H1 (cell line): ENCODE results near the gene CPNE5. TPM values are rescaled to one million over a fixed set of nuclear protein-coding genes. Genes with fewer than 3 reads are reported as not detected.

Experiments
- CTCF ChIA-PET: fragments of 300-600 bp; sonication (Branson Sonifier 250); formaldehyde crosslinking; loops from one replicate; lab custom pipeline; 2021; ENCODE audit not compliant: partially characterized antibody; lab: Charles Lee
- POLR2A ChIA-PET: fragments of 300-600 bp; sonication (Branson Sonifier 250); formaldehyde crosslinking; loops from one replicate; lab custom pipeline; 2021; ENCODE audit warnings: inconsistent platforms; ENCODE audit not compliant: partially characterized antibody; lab: Charles Lee
- DNase-seq, 2 experiments: peaks; one replicate each; pipeline versions ENCODE4 v3.0.0 to v3.0.0-alpha.2; 2010 to 2022; ENCODE audit warnings: low spot score in 2 of 2, low read depth in 1 of 2, mixed read lengths in 1 of 2
- FAIRE-seq: peaks from 2 replicates; lab custom pipeline; 2011; peaks lifted over from hg19 to GRCh38; lab: Jason Lieb, UNC
- H2AFZ ChIP-seq: 2 replicates; pipeline ENCODE4 v1.8.1; 2012; ENCODE audit warnings: low read length, inconsistent platforms
- H2AK5ac ChIP-seq: 2 replicates; pipeline ENCODE4 v1.6.1; 2013; ENCODE audit warnings: low read depth, low read length
- H2BK120ac ChIP-seq: replicated peaks from 2 replicates; pipeline ENCODE3; 2013; ENCODE audit warnings: low read depth, low read length, inconsistent platforms
- H2BK12ac ChIP-seq: 2 replicates; pipeline ENCODE4 v1.6.1; 2013; ENCODE audit warnings: low read depth, low read length
- H2BK15ac ChIP-seq: 2 replicates; pipeline ENCODE4 v1.6.1; 2013; ENCODE audit warnings: low read length
- H2BK20ac ChIP-seq: 2 replicates; pipeline ENCODE4 v1.6.1; 2013; ENCODE audit warnings: low read length
- H2BK5ac ChIP-seq: 2 replicates; pipeline ENCODE4 v1.6.1; 2013; ENCODE audit warnings: low read depth, low read length
- H3K14ac ChIP-seq: 2 replicates; pipeline ENCODE4 v1.6.1; 2013; ENCODE audit warnings: inconsistent platforms; ENCODE audit not compliant: insufficient read length
- H3K18ac ChIP-seq: 2 replicates; pipeline ENCODE4 v1.6.1; 2013; ENCODE audit warnings: low read length; ENCODE audit errors: extremely low read depth
- H3K23ac ChIP-seq: 2 replicates; pipeline ENCODE4 v1.6.1; 2013; ENCODE audit warnings: inconsistent platforms; ENCODE audit not compliant: insufficient read length
- H3K23me2 ChIP-seq: 2 replicates; pipeline ENCODE4 v1.6.1; 2013; ENCODE audit warnings: low read depth, low read length
- H3K27ac ChIP-seq: 2 replicates; pipeline ENCODE4 v1.6.1; 2011; ENCODE audit warnings: low read depth, low read length, inconsistent platforms
- H3K27me3 ChIP-seq, 4 experiments: replicated peaks in 1 of 4; 1 replicate in 1 of 4; 2 replicates in 3 of 4; pipeline versions ENCODE4 v1.6.1 to v1.8.1; 2011 to 2013; ENCODE audit warnings: low read length in 3 of 4, mild to moderate bottlenecking in 3 of 4, inconsistent platforms in 2 of 4, mixed read lengths in 2 of 4, moderate library complexity in 1 of 4; ENCODE audit not compliant: control insufficient read depth in 3 of 4, insufficient read depth in 3 of 4; ENCODE audit errors: extremely low read depth in 1 of 4
- H3K36me3 ChIP-seq, 4 experiments: 2 replicates each; pipeline versions ENCODE4 v1.6.1 to v1.8.1; 2011 to 2013; ENCODE audit warnings: mild to moderate bottlenecking in 4 of 4, low read length in 3 of 4, moderate library complexity in 2 of 4, control low read depth in 1 of 4, inconsistent platforms in 1 of 4; ENCODE audit not compliant: insufficient read depth in 4 of 4, control insufficient read depth in 2 of 4
- H3K4ac ChIP-seq: replicated peaks from 2 replicates; pipeline ENCODE3; 2013; ENCODE audit warnings: low read length, low read depth, mixed read lengths, inconsistent platforms; ENCODE audit not compliant: insufficient read length
- H3K4me1 ChIP-seq, 4 experiments: replicated peaks in 1 of 4; 1 replicate in 1 of 4; 2 replicates in 3 of 4; pipeline versions ENCODE4 v1.6.1 to v1.8.1; 2011 to 2013; ENCODE audit warnings: low read length in 3 of 4, inconsistent platforms in 2 of 4, mixed read lengths in 1 of 4; ENCODE audit not compliant: insufficient read depth in 4 of 4, control insufficient read depth in 3 of 4
- H3K4me2 ChIP-seq, 2 experiments: 2 replicates each; pipeline versions ENCODE4 v1.6.1 to v1.8.1; 2011 to 2013; ENCODE audit warnings: low read depth in 2 of 2, low read length in 2 of 2, control low read depth in 1 of 2, inconsistent platforms in 1 of 2, mild to moderate bottlenecking in 1 of 2; ENCODE audit not compliant: insufficient read depth in 1 of 2
- H3K4me3 ChIP-seq, 4 experiments: fragments of 200-600, 300-600 bp in 1 of 4; sonication (generic), shearing (Covaris generic), sonication (Bioruptor Twin) in 1 of 4; 2 replicates each; pipeline versions ENCODE4 v1.5.1 to v1.8.1; 2011 to 2016; ENCODE audit warnings: low read length in 4 of 4, low read depth in 3 of 4, control low read depth in 2 of 4, inconsistent platforms in 2 of 4, mild to moderate bottlenecking in 2 of 4, mixed read lengths in 1 of 4, moderate library complexity in 1 of 4; ENCODE audit not compliant: insufficient read depth in 2 of 4; ENCODE audit errors: extremely low read depth in 1 of 4
- H3K56ac ChIP-seq: replicated peaks from 2 replicates; pipeline ENCODE3; 2013; ENCODE audit warnings: low read depth, mild to moderate bottlenecking, mixed read lengths, low read length, inconsistent platforms; ENCODE audit not compliant: insufficient read length
- H3K79me1 ChIP-seq: 2 replicates; pipeline ENCODE4 v1.6.1; 2013; ENCODE audit warnings: low read depth, low read length, control low read depth
- H3K79me2 ChIP-seq, 2 experiments: 2 replicates each; pipeline versions ENCODE4 v1.6.1 to v1.8.1; 2012 to 2013; ENCODE audit warnings: low read length in 2 of 2, mild to moderate bottlenecking in 2 of 2, inconsistent platforms in 1 of 2; ENCODE audit not compliant: insufficient read depth in 2 of 2, control insufficient read depth in 1 of 2
- H3K9ac ChIP-seq, 4 experiments: replicated peaks in 1 of 4; 1 replicate in 1 of 4; 2 replicates in 3 of 4; pipeline versions ENCODE4 v1.6.1 to v1.8.1; 2011 to 2013; ENCODE audit warnings: low read depth in 3 of 4, low read length in 3 of 4, control low read depth in 2 of 4, mild to moderate bottlenecking in 2 of 4, moderate library complexity in 2 of 4, inconsistent platforms in 1 of 4; ENCODE audit errors: extremely low read depth in 1 of 4
- H3K9me3 ChIP-seq, 2 experiments: 2 replicates each; pipeline versions ENCODE4 v1.6.1 to v1.8.1; 2012 to 2013; ENCODE audit warnings: mild to moderate bottlenecking in 2 of 2, moderate library complexity in 2 of 2, control low read depth in 1 of 2, inconsistent platforms in 1 of 2, low read depth in 1 of 2, low read length in 1 of 2, mixed read lengths in 1 of 2; ENCODE audit not compliant: insufficient read depth in 2 of 2
- H4K20me1 ChIP-seq, 2 experiments: replicated peaks in 1 of 2; 2 replicates each; pipeline versions ENCODE3 to v1.8.1; 2011 to 2013; ENCODE audit warnings: inconsistent platforms in 2 of 2, low read length in 2 of 2, mild to moderate bottlenecking in 1 of 2; ENCODE audit not compliant: insufficient read depth in 2 of 2, control insufficient read depth in 1 of 2
- H4K5ac ChIP-seq: 2 replicates; pipeline ENCODE4 v1.6.1; 2013; ENCODE audit warnings: low read length, low read depth, mixed read lengths, inconsistent platforms; ENCODE audit not compliant: insufficient read length
- H4K8ac ChIP-seq: 2 replicates; pipeline ENCODE4 v1.8.0; 2013; ENCODE audit warnings: mild to moderate bottlenecking, moderate library complexity, low read length, inconsistent platforms; ENCODE audit not compliant: insufficient read depth; ENCODE audit errors: extremely low read depth
- H4K91ac ChIP-seq: replicated peaks from 2 replicates; pipeline ENCODE3; 2013; ENCODE audit warnings: low read length, mixed read lengths, inconsistent platforms; ENCODE audit not compliant: insufficient read length
- ASH2L ChIP-seq: fragments of 200-600, 300-600 bp; sonication (generic); IDR thresholded peaks from one replicate; pipeline ENCODE4 v1.7.1; 2017; ENCODE audit warnings: low read length
- CEBPB ChIP-seq: IDR thresholded peaks from 2 replicates; pipeline ENCODE4 v1.6.1; 2012; ENCODE audit warnings: low read depth, low read length
- CTCF ChIP-seq, 3 experiments: IDR thresholded peaks; 1 replicate in 2 of 3; 2 replicates in 1 of 3; pipeline versions ENCODE4 v1.5.1 to v1.6.1; 2011; ENCODE audit warnings: low read length in 3 of 3, mild to moderate bottlenecking in 3 of 3, inconsistent platforms in 2 of 3, low read depth in 1 of 3, moderate library complexity in 1 of 3; ENCODE audit not compliant: insufficient read depth in 1 of 3; ENCODE audit errors: control extremely low read depth in 1 of 3
- EGR1 ChIP-seq: IDR thresholded peaks from 2 replicates; pipeline ENCODE4 v1.6.1; 2011; ENCODE audit warnings: low read depth, low read length, borderline replicate concordance
- EP300 ChIP-seq, 2 experiments: IDR thresholded peaks; 1 replicate in 1 of 2; 2 replicates in 1 of 2; pipeline ENCODE4 v1.6.1; 2011 to 2012; ENCODE audit warnings: low read depth in 2 of 2, low read length in 2 of 2, mild to moderate bottlenecking in 2 of 2, borderline replicate concordance in 1 of 2, inconsistent platforms in 1 of 2, moderate library complexity in 1 of 2
- GABPA ChIP-seq: IDR thresholded peaks from 2 replicates; pipeline ENCODE4 v1.6.1; 2011; ENCODE audit warnings: mild to moderate bottlenecking, low read length, moderate library complexity, borderline replicate concordance; ENCODE audit not compliant: insufficient read depth
- JUN ChIP-seq: IDR thresholded peaks from 2 replicates; pipeline ENCODE4 v1.6.1; 2011; ENCODE audit warnings: low read depth, mild to moderate bottlenecking, improper control_type of control experiment, low read length
- MAFK ChIP-seq: IDR thresholded peaks from 2 replicates; pipeline ENCODE4 v1.6.1; 2012; ENCODE audit warnings: low read depth, mild to moderate bottlenecking, improper control_type of control experiment, low read length
- POU5F1 ChIP-seq: IDR thresholded peaks from 2 replicates; pipeline ENCODE4 v1.6.1; 2011; ENCODE audit warnings: low read depth, mild to moderate bottlenecking, low read length, moderate library complexity
- RBBP5 ChIP-seq: IDR thresholded peaks from 2 replicates; pipeline ENCODE4 v1.7.1; 2012; ENCODE audit warnings: low read depth, mild to moderate bottlenecking, inconsistent platforms, low read length, moderate library complexity, borderline replicate concordance
- YY1 ChIP-seq: IDR thresholded peaks from 2 replicates; pipeline ENCODE4 v1.6.1; 2011; ENCODE audit warnings: low read depth, mild to moderate bottlenecking, low read length
- ZNF274 ChIP-seq: IDR thresholded peaks from 2 replicates; pipeline ENCODE4 v1.7.0; 2012; ENCODE audit warnings: low read length, borderline replicate concordance; ENCODE audit errors: extremely low read depth
- WGBS, 2 experiments: shearing (Covaris generic) in 1 of 2; methylation state at CpG; one replicate each; pipeline versions ENCODE4 v1.1.6 to v1.1.7; 2013 to 2015; ENCODE audit warnings: low lambda C conversion rate in 2 of 2, mixed read lengths in 2 of 2, inconsistent platforms in 1 of 2, low coverage in 1 of 2, missing lambda C conversion rate in 1 of 2; ENCODE audit not compliant: insufficient replicate concordance in 2 of 2, insufficient coverage in 1 of 2, insufficient read length in 1 of 2; ENCODE audit errors: extremely low coverage in 1 of 2, missing lambda C conversion rate in 1 of 2; 5-methylcytosine and 5-hydroxymethylcytosine counted together
- polyA plus RNA-seq, 7 experiments: library from polyadenylated mRNA; depleted of rRNA in 3 of 7; stranded (reverse) in 5 of 7; unstranded in 2 of 7; fragments of >200 nt in 5 of 7; fragments of 200-250 nt in 2 of 7; gene quantifications; 1 replicate in 5 of 7; 2 replicates in 1 of 7; 4 replicates in 1 of 7; pipeline versions ENCODE4 v1.2.1 to v1.2.3, GENCODE V29; 2011 to 2013; ENCODE audit warnings: missing spikeins in 2 of 7, mixed read lengths in 2 of 7
- total RNA-seq: library from RNA; stranded (reverse); fragmentation: NEBNext Ultra II Directional; extraction: Animal tissue kit (Norgen Biotek cat#: 25700); gene quantifications from 2 replicates; pipeline ENCODE4 v1.2.1, GENCODE V29; 2021

Gene CPNE5
- total and polyA plus RNA-seq, 2 of the 8 experiments (the other 6 are each of a cell fraction or from before 2014, with no cell fraction given): 0.88 to 1.8 TPM

GRCh38 chr6:36808634-36809033 lies 30.6 kb downstream of the CPNE5 start:
- Histone ChIP-seq H3K27ac (no peak overlapping the region), H2AFZ (no peak overlapping the region), H3K23ac (no peak overlapping the region), H2BK15ac (no peak overlapping the region), H2AK5ac (no peak overlapping the region), H3K4me3 (no peak overlapping the region), H3K4me1 (peaks cover 3 to 21% (median 4%) of the 10 kb centered on the region in 4 experiments; a peak in 4 of 7 replicates), H3K9me3 (no peaks in the 10 kb centered on the region), H3K56ac (no peak overlapping the region), H4K5ac (no peak overlapping the region), H3K36me3 (no peaks in the 10 kb centered on the region; a peak in 1 of 8 replicates), H2BK120ac (no peak overlapping the region), H4K91ac (no peak overlapping the region), H3K79me1 (no peaks in the 10 kb centered on the region), H2BK20ac (no peak overlapping the region), H3K14ac (no peak overlapping the region), H3K9ac (no peak overlapping the region; a peak in 1 of 7 replicates), H4K8ac (no peak overlapping the region), H3K4ac (no peak overlapping the region), H3K79me2 (no peaks in the 10 kb centered on the region), H4K20me1 (no peaks in the 10 kb centered on the region), H3K27me3 (no peaks in the 10 kb centered on the region; a peak in 2 of 7 replicates), H3K18ac (no peak overlapping the region), H2BK5ac (no peak overlapping the region), H3K4me2 (no peak overlapping the region), H2BK12ac (no peak overlapping the region), H3K23me2 (no peaks in the 10 kb centered on the region)
- WGBS, 2 experiments: 52% methylated on average over 5 of the region's 5 CpGs; no CpG with 5 or more reads in 1 of the 2 experiments
- ChIA-PET POLR2A (interaction anchor here (3.3 kb wide), 1 partner anchor 41 kb away, joined by 12 read pairs; no protein-coding TSS in a partner anchor), CTCF (interaction anchor here (1.1 to 11.4 kb wide), 5 partner anchors 20 to 105 kb away, joined by 3 to 154 read pairs (median 18); no protein-coding TSS in a partner anchor)
- no peak for DNase-seq
- FAIRE-seq: no peak
- no peak for TF ChIP-seq EP300 (IDR thresholded peaks at IDR 0.05; ENCODE audit: borderline replicate concordance in 1 of 2, low read depth in 2 of 2, low read length in 2 of 2)
- no peak for TF ChIP-seq JUN
- TF ChIP-seq YY1: no peak
- TF ChIP-seq POU5F1: no peak
- TF ChIP-seq MAFK: no peak
- no peak for TF ChIP-seq RBBP5
- no peak for TF ChIP-seq EGR1
- no peak for TF ChIP-seq CTCF (IDR thresholded peaks at IDR 0.05; ENCODE audit: control extremely low read depth in 1 of 3, insufficient read depth in 1 of 3, low read depth in 1 of 3, low read length in 3 of 3)
- TF ChIP-seq ASH2L: no peak
- TF ChIP-seq ZNF274: no peak
- TF ChIP-seq CEBPB: no peak
- TF ChIP-seq GABPA: no peak
